IMR-90 (cell line): ENCODE results near the gene ATP6V0C. TPM values are rescaled to one million over a fixed set of nuclear protein-coding genes. Genes with fewer than 3 reads are reported as not detected.

ENCODE experiments used
- CTCF ChIP-seq: conservative IDR thresholded peaks from 2 replicates; pipeline ENCODE4 v1.5.1; 2012; ENCODE audit warnings: mild to moderate bottlenecking, low read depth, low read length, improper control_type of control experiment
- polyA plus RNA-seq, 3 experiments: library from polyadenylated mRNA; depleted of rRNA; stranded (reverse); fragments of >200 nt; gene quantifications; 2 replicates each; pipeline ENCODE4 v1.2.3, GENCODE V29; 2012; ENCODE audit warnings: low replicate concordance in 1 of 3
- total RNA-seq: library from RNA; depleted of rRNA; stranded (reverse); fragments of >200 nt; gene quantifications from 2 replicates; pipeline ENCODE4 v1.2.3, GENCODE V29; 2012

ATP6V0C gene
- total and polyA plus RNA-seq, 2 of the 4 experiments (the other 2 are of a cell fraction): 8.4 to 107 TPM

DNA sequence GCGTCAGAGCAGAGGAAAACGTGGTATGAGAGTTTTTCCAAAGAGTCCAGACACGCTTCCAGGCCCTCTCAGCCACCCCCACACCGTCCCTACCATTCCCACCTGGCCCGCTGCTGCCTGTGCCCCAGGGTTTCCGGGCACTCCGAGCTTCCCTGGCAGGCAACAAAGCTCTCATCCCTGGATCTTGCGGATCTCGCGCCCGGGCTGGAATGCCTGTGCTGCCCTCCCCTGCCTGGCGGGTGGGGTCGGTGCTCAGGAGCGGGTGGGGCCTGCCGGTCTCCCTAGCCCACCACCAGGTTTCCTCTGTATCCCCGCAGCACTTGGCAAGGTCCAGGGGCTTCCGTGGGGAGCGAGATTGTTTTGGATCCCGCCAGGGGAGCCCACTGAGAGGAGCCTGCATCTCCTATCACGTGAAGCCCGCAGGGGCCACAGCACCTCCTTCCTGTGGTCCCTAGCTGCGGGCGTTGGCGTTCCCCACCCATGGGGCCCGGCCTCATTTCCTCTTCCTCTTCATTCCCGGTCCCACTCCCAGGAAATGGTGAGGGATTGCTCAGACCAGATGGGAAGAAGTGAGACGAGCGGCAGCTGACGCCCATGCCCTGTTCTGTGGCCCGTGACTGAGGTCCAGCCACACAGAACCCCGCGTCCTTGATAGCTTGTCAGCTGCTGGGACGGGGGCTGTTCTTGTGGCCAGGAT lies 27.8 kb upstream of the ATP6V0C start (continued):
- TF ChIP-seq CTCF: no peak
